Astrocyte of the cerebellum (primary cell): ENCODE measurements around the gene SIGLEC11.

Experiments
- DNase-seq: peaks from one replicate; pipeline ENCODE4 v3.0.0-alpha.2; 2011; ENCODE audit warnings: low read depth
- H3K4me3 ChIP-seq: 2 replicates; pipeline ENCODE4 v1.5.1; 2011; ENCODE audit warnings: mild to moderate bottlenecking, low read depth, low read length, moderate library complexity
- CTCF ChIP-seq: IDR thresholded peaks from 2 replicates; pipeline ENCODE4 v1.5.1; 2012; ENCODE audit warnings: low read length, low read depth, moderate library complexity, mild to moderate bottlenecking; ENCODE audit errors: missing control alignments
- in situ Hi-C: cut with HindIII; loops from 2 replicates; pipeline ENCODE4 v1.10.0; 2017; ENCODE audit warnings: low sequenced_read_pairs

SIGLEC11 gene

GRCh38 chr19:50003254-50003788, 42.3 kb upstream of the SIGLEC11 start:
- no peak overlapping the region for H3K4me3 ChIP-seq
- no peak for TF ChIP-seq CTCF
- DNase-seq = no peak
- in situ Hi-C loops = no loop called here

GRCh38 chr19:50002386-50002960, 41.5 kb upstream of the SIGLEC11 start:
- TF ChIP-seq CTCF = no peak
- DNase-seq = no peak
- in situ Hi-C loops = no loop called here
- H3K4me3 ChIP-seq = no peak overlapping the region

DNA sequence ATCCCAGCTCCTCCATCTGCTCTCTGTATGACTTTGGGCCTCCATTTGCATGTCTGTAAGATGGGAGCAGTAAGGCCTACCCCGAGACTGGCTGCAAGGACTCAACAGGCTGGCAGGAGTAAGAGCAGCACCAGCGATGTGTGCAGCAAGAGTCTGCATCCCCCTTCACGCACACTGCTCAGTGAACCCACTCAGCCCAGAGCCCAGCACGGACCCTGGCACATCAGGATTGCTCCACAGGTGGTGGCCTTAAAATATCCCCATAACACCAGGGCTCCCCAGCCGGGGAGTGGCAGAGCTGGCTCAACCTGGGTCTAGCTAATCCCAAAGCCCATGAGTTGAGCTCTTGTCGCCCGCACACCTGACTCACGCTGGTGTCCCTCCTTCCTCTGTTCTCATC, 40.8 kb upstream of the SIGLEC11 start:
- H3K4me3 ChIP-seq = no peak overlapping the region
- in situ Hi-C loops = no loop called here
- no peak for DNase-seq
- no peak for TF ChIP-seq CTCF

- no peak for TF ChIP-seq CTCF
- no peak for DNase-seq
- in situ Hi-C loops = no loop called here
- H3K4me3 ChIP-seq = no peak overlapping the region
Measured at GRCh38 chr19:50000841-50001557, 40.0 kb upstream of the SIGLEC11 start.

DNA sequence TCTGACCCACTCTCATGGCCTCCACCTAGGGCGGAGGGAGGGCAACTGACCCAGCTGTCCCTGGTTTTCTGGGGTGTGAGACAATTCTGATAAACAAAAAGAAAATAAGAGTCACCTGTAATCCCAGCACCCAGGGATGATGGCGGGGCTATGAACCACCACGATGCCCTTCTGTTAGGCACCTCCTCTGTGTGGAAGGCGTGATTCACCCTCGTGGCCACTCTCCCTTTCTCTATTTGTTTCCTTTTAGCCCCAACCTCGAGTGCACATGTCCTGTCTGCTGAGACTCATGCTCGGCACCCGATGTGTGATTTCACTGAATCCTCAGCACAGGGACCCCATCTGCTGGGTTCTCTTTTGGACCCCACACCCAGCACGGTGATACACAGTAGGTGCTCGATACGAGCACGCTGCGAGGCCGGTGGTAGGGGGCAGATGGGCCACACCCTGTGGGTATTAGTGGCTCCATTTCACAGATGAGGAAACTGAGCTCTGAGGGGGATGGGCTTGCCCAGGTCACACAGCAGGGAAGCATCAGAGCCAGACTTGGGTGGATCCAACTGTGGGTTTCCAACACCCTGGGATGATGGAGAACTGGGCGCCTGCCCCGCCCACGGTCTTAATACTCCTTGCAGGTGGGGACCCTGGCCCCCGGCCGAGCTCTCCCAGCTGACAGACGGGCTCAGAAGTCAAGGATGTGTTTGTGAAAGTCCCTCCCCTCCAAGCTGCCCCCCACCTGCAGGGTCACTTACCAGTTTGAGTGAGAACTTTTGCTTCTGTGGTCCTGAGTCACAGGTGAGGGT, 39.3 kb upstream of the SIGLEC11 start:
- in situ Hi-C loops = no loop called here
- DNase-seq = no peak
- no peak for TF ChIP-seq CTCF
- no peak overlapping the region for H3K4me3 ChIP-seq

DNA sequence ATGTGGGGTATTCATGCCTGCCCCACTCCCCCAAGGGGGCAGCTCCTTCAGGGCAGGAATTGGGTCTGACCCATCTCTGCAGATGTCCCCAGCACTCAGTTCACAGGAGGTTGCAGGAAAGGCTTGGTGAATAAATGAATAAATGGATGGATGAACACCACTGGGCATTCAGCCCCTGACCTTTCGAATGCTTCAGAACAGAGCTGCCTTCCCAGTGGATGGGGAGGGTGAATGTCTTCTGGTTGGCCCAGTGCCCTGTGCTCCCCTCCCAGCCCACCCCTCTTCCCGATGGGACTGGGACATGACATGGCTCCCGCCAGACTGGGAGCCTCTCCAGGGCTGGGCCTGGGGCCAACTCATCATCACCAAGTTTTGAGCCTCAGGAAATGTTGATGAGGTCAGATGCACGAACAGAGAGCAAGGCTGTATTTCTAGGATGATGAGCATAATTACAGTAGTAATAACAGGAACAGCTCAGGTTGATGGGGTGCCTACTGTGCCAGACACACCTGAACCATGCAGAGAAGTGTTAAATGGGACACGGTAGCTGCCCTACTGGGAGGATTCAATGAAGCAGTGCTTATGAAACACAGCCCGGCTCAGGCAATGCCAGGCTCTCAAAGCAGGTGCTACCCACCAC, 38.5 kb upstream of the SIGLEC11 start:
- H3K4me3 ChIP-seq = no peak overlapping the region
- no peak for DNase-seq
- in situ Hi-C loops = no loop called here
- TF ChIP-seq CTCF = no peak
